Measurements from ENCODE around the gene ANAPC2.
A peak's percentile ranks its signal among the peaks of the same experiment; 100 is the strongest.

ANAPC2 gene, protein sequence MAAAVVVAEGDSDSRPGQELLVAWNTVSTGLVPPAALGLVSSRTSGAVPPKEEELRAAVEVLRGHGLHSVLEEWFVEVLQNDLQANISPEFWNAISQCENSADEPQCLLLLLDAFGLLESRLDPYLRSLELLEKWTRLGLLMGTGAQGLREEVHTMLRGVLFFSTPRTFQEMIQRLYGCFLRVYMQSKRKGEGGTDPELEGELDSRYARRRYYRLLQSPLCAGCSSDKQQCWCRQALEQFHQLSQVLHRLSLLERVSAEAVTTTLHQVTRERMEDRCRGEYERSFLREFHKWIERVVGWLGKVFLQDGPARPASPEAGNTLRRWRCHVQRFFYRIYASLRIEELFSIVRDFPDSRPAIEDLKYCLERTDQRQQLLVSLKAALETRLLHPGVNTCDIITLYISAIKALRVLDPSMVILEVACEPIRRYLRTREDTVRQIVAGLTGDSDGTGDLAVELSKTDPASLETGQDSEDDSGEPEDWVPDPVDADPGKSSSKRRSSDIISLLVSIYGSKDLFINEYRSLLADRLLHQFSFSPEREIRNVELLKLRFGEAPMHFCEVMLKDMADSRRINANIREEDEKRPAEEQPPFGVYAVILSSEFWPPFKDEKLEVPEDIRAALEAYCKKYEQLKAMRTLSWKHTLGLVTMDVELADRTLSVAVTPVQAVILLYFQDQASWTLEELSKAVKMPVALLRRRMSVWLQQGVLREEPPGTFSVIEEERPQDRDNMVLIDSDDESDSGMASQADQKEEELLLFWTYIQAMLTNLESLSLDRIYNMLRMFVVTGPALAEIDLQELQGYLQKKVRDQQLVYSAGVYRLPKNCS

DNA sequence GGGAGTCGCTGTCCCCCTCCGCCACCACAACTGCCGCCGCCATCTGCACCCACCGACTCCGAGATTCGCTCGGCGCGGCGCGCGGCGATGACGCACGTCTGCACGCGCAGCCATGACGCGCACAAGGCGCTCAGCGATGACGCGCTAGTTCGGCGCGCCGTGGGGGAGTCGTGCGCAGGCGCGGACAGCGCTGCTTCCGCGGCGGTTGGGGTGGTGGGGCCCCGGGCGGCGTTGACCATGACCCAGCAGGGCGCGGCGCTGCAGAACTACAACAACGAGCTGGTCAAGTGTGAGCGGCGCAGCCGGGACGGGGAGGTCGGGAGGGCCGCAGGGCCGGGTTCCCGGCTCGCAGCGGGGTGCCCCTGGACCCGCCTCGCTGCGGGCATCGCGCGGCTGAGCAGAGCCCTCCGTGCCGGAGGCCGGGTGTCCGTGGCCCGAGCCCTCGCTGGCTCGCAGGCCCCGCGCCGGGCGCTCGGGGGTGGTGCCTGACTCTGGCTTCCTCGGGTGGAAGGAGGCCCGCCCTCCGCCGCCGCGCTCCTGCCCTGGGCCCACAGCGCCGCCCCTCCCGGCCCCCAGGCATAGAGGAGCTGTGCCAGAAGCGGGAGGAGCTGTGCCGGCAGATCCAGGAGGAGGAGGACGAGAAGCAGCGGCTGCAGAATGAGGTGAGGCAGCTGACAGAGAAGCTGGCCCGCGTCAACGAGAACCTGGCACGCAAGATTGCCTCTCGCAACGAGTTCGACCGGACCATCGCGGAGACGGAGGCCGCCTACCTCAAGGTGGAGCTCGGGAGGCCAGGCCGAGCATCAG is at the start of gene ANAPC2, which contains the start of gene SSNA1:
ANAPC2 (minus strand) TSS at position 71 of the 807 bp plus-strand sequence; CDS start at position 43, 28 bp downstream.
SSNA1 (plus strand) TSS at position 187 of the 807 bp plus-strand sequence; CDS start at position 238, 51 bp downstream.
- peak; percentile 95 for DNase-seq

DNA sequence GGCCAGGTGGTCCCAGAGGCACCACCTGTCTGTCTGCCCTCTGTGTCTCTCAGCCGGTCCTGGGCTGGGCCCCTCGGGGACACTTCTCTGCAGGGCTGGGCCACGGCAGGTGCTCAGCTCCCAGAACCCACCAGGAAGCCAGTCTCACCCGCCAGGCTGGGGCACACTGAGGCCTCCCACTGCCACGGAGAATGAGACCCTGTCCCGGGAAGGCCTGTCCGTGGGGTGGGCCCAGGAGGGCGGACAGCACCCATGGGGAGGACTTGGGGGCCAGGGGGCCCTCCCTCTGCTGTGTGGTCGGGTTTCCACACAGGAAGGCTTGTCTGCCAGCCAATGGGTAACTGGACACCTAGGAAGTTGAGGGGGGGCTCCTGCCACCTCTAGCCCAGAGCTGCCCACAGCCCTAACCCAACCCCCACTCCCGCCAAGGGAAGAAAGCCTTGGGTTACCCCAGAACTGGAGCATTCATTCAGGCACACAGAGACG is 48.6 kb upstream of the ANAPC2 start:
- DNase-seq = no peak

DNA sequence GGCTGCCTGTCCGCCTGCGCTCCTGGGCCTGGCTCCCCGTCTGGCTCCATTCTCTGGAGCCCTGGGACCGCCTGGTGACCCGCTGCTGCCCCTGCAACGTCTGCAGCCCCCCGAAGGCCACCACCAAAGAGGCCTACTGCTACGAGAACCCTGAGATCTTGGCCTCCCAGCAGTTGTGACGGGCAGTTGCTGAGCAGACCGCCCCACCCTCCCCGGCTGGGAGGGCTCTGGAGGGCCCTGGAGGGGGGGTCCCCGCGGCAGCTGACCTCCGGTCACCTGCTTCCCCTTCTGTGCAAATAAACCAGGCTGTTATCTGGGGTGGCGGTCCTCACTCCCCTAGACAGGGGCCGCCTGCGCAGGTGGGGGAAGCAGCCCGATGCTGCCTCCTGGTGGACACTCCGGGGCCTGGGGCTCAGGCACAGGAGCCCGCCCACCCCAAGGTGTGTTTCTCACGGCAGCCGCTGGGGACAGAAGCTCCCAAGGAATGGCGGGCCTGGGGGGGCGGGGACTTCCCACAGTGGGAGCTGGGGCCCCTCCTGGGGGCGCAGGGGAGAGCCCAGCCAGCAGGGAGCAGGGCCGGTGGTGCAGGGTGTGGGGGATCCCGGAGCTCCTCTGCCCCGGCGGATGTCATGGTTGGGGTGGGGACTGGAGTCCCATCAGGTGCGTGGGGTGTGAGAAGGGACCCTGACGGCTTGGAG is 48.0 kb upstream of the ANAPC2 start:
- DNase-seq = peak; percentile 86

DNA sequence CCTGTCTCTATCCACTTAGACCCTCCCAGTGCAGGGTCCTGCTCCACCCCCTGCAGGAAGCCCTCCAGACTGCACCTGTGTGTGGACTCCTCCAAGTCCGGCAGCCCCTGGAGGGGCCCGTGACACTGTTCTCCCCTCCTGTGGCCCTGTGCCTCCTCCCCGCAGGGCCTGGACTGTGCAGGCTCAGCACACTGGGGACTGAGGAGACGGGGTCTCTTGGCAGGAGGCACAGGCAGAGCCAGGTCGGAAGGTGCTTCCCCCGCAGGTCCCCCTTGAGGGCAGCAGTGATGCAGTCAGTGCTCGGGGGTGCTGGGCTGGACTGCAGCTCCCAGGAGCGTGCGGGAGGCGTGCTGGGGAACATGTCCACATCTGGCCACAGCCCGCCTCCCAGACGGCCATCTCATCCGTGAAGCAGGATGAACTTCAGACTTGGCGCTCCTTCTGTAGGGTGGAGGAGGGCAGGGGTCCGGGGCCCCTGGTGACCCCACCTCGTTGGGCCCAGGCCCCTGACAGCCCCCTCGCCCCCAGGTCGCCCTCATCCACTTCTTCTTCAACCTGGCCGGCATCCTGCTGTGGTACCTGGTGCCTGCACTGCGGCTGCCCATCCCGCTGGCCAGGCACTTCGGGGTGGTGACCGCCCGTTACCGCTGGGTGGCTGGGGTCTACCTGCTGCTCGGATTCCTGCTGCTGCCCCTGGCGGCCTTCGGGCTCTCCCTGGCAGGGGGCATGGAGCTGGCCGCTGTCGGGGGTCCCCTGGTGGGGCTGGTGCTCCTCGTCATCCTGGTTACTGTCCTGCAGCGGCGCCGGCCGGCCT is 47.3 kb upstream of the ANAPC2 start:
- no peak for DNase-seq

DNA sequence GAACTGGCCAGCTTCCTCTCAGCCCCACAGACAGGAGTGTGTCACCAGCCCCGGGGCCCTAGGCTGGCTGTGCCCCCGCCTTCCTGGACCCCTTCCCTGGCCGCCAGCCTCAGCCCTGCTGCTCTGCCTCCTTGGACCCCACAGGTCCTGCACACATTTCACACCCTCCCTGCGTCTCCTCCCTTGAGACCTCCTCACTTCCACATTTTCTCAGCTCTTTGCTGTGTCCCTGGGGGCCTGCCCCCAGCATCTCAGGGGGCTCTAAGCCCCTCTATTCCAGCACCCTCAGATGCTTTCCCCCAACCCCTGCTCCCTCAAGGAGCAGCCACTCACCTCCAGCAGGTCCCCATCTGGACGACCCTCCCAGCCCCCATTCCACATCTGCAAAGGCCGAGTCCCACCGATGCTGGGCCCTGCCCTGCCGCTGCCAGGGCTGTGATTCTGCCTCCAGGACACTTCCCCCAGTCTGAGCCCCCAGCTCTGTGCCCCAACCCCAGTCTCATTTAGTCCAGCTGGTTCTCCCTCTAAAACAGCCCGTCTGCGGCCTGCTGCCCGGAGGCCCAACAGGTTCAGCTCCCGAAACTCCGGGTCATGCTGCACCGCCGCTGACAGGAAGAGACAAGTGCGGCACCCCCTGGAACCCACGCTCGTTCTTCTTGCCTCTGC is 46.5 kb upstream of the ANAPC2 start:
- DNase-seq = no peak

DNA sequence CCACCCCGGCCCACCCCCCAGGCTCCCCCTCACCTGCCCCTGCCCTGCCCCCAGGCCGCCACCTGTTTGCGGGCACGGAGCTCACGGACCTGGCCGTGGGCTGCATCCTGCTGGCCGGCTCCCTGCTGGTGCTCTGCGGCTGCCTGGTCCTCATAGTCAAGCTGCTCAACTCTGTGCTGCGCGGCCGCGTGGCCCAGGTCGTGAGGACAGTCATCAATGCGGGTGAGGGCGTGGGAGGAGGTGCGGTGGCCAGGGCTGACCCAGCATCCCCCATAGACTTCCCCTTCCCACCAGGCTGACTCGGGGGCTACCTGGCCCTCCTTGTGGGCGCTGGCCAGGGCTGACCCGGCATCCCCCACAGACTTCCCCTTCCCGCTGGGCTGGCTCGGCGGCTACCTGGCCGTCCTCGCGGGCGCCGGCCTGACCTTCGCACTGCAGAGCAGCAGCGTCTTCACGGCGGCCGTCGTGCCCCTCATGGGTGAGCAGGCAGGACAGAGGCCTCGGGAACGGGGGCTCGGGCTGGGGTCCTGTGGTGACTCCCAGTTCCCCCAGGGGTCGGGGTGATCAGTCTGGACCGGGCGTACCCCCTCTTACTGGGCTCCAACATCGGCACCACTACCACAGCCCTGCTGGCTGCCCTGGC is 45.8 kb upstream of the ANAPC2 start:
- no peak for DNase-seq

DNA sequence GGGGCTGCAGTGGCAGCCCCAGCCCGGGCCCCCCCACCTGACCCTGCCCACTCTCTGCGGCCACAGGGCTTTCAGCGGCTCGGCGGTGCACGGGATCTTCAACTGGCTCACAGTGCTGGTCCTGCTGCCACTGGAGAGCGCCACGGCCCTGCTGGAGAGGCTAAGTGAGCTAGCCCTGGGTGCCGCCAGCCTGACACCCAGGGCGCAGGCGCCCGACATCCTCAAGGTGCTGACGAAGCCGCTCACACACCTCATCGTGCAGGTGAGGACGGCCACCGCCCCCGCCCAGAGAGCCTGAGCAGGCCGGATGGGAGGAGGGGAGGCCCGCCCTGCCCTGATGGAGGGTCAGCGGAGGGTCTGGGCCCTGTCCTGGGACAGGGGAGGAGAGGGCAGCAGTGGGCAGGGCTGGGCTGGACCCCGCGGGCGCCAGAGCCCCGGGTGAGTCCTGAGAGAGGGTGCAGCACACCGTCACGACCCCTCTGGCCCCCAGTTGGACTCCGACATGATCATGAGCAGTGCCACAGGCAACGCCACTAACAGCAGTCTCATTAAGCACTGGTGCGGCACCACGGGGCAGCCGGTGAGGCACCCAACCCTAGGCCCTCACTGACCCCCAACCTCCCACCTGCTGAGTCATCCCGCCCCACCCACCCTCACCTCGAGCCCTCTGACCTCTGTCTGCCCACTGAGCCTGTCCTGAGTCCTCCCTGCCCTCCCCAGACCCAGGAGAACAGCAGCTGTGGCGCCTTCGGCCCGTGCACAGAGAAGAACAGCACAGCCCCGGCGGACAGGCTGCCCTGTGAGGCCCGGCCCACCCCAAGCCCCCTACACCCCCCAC is 45.0 kb upstream of the ANAPC2 start:
- no peak for DNase-seq

DNA sequence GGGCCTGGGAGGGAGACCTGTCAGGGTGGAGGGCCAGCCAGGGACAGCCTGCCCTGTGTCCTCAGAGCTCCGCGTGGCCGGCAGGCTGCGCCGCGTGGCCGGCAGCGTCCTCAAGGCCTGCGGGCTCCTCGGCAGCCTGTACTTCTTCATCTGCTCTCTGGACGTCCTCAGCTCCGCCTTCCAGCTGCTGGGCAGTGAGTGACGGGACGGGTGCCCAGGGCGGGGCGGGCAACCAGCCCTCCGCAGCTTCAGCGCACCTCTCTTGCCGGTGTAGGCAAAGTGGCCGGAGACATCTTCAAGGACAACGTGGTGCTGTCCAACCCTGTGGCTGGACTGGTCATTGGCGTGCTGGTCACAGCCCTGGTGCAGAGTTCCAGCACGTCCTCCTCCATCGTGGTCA is 44.1 kb upstream of the ANAPC2 start:
- DNase-seq = no peak

DNA sequence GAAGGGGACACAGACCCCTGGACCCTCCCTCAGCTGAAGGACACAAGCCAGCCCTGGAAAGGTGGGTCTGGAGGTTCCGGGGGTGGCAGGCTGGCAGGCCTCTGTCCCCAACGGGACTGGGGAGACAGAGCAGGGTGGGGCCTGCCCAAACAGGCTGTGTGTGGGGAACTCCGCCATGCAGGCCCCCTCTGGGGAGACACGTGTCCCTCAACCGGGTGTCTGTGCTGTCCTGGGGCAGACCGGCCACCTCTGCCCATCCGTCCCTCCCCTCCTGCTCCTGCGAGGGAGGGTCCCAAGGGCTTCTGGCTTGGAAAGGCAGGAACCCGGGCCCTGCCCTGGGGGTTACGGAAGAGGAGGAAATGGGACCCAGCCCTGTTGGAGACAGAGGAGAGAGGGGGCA is 43.7 kb upstream of the ANAPC2 start:
- no peak for DNase-seq

DNA sequence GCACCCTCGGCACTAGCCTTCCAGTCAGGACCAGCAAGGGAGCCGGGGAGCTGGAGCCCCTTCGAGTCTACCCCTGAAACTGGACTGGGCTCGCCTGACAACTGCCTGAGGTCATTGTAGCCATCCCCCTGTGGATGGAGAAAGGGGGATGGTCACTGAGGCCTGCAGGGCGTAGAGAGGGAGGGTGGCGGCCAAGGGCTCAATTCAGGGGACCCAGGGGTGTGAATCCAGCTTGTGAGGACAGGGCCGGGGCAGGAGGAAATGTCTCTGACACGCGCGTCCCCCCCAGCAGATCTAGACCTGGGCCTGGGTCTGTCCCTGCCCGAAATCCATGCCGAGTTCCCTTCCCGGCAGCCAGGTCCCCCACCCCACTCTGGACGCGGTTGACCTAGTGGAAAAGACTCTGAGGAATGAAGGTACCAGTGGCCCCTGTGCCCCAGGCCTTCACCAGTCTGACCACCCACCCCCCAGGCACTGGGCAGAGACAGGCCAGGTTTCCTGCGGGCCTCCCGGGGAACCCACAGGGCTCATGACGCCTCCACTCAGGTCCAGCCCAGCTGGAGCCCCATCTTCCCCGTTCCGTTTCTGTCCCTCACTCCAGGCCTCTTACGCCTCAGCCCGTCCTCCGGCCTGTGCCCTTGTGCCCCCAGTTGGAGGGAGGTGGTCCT is 43.1 kb upstream of the ANAPC2 start:
- no peak for DNase-seq

DNA sequence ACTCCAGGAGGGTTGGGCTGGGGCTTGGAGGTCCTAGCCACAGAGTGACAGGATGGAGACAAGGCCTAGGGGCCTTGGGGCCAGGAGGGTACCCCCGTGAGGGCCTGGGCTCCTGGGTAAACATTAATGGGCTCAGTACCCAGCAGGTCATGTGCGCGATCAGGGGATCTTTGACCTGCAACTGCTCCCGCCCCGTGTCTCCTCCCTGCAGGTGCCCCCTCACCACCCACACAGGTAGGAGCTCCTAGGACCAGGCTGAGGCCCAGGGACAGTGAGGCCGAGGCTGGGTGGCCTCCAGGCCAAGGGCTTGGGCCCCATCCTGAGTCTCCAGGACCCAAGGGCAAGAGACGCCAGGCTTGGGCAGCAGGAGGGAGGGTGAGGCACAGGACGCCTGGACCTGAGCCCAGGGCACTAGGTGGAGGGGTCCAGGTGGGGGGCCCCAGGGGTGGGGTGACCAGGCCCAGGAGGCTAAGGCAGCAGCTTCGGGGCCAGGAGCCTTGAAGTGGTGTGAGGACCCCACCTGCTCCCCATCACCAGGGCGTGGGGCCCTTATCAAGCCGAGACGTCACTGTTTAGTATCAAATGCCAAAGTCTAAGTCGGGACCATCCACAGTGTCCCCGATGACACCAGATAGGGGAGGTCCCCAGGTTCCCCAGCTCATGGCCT is 42.5 kb upstream of the ANAPC2 start, which contains the start of gene SLC34A3:
SLC34A3 (plus strand) TSS at position 197 of the 667 bp plus-strand sequence. CDS start 802 bp downstream, outside the sequence.
- DNase-seq = no peak

DNA sequence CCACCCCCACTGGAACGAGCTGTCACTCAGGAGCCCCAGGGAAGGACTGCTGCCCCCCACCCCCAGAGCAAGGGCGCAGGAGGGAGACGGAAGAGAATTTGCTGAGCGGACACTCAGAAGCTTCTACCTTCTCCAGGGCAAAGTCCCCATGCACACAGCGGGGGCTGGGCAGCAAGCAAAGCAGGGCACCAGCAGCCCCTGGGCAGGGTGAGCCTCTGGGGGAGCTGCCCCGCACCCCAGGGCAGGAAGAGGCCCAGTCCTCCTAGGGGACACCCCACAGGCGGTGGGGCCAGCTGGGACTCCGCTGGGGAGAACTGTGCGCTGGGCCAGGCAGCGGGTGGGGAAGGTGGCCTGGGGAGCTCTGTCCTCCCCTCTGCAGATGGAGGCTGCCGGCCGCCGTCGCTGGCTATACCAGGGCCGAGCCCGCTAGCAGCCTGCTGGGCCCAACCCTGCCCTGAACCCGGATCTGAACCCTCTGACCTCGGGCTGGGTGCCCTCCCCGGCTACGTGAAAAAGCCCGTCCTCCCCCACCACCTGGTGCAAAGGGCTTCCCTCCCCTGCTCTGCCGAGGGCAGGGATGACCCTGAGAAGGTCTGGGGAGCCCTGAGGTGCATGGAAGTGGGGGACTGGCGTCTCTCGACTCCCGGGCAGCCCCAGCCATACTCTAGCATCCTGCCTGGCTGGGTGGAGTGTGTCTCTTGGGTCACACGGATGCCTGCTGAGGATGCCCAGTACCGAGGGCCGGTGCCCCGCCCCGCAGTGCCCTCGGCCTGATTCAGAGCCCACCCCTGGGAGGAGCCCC is 41.7 kb upstream of the ANAPC2 start:
- DNase-seq = no peak

DNA sequence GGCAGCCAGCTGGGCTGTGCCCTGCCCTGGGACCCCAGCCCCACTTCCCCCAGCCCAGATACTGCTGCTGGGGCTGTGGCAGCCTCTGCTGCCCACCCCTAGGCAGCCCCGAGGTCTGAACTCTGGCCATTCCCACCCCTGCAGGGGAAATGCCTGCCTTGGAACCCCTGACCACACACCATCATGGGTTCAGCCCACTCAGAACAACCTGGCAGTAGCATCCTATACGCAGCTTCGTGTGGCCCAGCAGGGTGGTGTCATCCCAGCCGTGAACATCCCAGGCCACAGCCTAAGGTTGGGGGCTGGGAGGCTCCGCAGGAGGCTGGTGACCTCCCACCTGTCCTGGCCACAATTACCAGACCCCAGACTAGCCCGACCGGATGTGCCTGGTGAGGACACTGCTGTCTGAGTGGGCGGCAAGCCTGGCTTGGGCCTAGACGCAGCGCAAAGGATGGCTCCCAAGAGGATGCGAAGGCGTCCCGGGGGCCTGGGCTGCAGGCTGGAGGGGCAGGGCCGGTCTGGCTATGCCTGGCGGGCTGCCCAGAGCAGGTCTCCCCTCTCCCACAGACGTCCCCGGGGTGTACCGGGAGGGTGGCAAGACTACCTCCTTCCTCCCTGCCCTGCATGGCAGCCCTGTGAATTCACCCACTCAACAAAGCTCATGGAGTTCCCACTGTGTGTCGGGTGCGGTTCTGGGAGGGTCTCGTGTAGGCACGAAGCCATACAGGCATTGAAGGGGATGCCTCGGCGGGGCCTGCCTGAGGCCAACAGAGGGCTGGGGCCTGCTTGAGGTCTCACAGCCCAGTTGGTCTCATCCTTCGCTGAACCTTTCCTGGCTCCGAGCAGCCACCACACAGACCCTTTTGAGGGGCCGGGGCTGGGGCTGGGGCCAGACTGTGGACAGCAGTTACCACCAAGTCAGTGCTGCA is 40.9 kb upstream of the ANAPC2 start:
- no peak for DNase-seq

DNA sequence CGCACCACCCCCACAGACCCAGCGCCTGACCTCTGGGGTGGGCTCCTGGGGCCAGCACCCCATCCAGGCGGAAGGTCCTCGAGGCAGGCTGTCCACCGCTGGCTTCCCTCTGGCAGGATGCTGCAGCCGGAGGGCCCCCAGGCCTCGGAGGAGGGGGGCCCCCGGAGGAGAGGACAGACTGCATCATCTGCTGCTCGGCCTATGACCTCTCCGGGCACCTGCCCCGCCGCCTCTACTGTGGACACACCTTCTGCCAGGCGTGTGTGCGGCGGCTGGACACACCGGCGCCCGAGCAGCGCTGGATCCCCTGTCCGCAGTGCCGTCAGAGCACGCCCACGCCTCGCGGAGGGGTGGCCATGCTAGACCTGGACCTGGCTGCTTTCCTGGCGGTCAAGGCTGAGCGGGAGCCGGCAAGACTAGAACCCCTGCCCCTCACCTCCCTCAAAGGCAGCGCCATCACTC is 40.2 kb upstream of the ANAPC2 start:
- no peak for DNase-seq

DNA sequence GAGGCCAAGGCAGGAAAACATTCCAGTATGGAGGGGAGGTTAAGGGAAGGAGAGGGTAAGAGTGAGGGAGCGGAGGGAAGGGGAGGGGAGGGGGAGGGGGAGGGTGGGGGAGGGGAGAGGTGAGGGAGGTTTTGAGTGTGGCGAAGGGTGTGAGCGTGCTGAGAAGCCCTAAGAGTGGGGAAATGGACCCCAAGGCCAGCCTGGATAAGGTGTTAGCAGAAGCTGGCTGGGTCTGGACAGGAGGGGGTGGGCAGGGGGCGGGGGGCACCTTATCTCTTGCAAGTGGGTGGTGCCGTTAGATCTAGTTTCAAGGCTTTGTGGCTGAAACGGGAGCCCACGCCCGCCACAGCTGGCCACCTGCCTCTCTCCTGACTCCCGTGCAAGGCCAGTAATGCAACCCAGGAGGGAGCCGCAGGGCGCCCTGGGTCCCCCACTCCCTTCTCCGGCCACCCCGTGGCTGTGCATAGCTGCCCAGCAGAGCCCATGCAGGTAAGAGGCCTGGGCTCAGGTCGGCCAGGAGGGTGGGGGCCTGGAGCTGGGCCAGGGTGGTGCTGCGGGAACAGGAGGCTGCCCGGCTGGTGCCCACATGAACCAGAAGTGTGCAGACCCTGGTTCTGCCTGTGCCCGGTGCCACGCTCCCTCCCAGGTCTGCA is 39.6 kb upstream of the ANAPC2 start:
- DNase-seq = no peak
